IPS-11a (cell line): ENCODE results near the gene TP53RK.

Experiments used
- H3K4me3 ChIP-seq: one replicate; pipeline ENCODE4 v1.5.1; 2013; ENCODE audit warnings: low read depth, low read length, control low read depth

TP53RK gene

GRCh38 chr20:46666306-46666705, 22.9 kb downstream of the TP53RK start:
- H3K4me3 ChIP-seq = no peak overlapping the region

- H3K4me3 ChIP-seq = no peak overlapping the region
These were observed 23.6 kb downstream of the TP53RK start for GRCh38 chr20:46665602-46666001.

DNA sequence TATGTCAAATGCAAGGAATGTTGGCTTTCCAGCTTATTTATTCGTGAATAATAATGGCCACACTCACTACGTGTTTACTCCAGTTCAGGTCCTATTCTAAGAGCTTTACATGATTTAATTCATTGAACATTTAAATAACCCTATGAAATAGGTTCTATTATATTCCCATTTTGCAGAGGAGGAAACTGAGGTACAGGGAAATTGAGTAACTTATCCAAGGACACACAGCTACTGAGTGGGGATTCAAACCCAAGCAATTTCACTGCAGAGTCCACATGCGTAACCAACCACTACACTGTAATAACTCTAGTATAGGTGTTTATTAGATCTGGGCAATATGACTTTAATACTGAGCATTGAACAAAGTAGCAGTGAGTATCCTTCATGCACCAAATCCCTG, 25.7 kb downstream of the TP53RK start:
- no peak overlapping the region for H3K4me3 ChIP-seq

- H3K4me3 ChIP-seq = no peak overlapping the region
These were observed 27.6 kb downstream of the TP53RK start for GRCh38 chr20:46661659-46662058.

DNA sequence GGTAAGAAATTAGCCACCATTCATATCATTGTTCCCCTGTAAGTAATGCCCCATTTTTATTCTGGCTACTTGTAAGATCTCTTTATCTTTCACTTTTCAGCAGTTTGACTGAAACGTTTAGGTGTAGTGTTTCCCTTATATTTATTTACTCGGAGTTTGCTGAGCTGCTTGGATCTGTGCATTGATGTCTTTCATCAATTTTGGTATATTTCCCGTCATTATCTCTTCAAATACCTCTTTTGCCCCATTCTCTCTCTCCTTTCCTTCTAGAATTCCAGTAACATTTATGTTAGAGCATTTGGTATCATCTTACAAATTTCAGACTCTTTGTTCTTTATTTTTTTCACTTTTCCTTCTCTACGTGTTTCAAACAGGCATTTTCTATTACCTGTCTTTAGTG, 28.8 kb downstream of the TP53RK start:
- H3K4me3 ChIP-seq = no peak overlapping the region

DNA sequence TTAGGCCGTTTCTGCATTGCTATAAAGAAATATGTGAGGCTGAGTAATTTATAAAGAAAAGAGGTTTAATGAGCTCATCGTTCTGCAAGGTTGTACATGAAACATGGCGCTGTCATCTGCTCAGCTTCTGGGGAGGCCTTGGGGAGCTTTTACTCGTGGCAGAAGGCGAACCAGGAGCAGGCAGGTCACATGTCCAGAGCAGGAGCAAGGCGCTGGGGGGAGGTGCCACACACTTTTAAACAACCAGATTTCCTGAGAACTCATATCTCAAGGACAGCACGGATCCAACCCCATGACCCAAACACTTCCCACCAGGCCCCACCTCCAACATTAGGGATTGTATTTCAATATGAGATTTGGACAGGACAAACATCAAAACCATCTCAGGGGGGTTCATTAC, 31.6 kb downstream of the TP53RK start:
- H3K4me3 ChIP-seq = no peak overlapping the region

DNA sequence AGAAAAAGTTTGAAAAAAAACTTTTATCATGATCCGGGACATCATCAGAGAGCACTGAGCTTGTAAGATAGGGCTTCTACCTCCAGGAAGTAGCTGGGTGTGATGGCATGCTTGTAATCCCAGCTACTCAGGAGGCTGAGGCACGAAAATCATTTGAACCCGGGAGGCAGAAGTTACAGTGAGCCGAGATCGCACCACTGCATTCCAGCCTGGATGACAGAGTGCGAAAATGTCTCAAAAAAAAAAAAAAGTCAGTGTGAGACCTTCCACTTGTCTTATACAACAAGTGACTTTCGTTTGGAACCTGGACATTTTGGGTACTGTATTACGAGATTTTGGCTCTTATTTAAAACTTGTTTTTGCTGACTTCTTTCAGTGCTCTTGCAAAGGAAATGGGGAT, 32.1 kb downstream of the TP53RK start:
- no peak overlapping the region for H3K4me3 ChIP-seq

DNA sequence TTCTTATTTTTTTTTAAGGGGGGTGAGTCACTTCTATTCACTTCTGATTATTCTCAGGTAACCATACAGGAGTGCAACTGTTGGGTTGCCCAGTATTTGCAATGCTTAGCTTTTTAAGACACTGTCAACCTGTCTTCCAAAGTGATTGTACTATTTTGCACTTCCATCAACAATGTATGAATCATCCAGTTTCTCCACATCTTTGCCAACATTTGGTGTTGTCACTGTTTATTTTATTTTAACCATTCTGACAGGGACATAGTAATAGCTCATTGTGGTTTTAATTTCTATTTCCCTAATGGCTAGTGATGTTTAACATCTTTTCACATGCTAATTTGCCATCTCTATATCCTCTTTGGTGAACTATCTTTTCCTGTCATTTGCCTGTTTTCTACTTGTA, 36.5 kb downstream of the TP53RK start:
- no peak overlapping the region for H3K4me3 ChIP-seq

GRCh38 chr20:46651091-46651962, 37.9 kb downstream of the TP53RK start, which contains the start of gene SLC13A3:
TSS of gene SLC13A3 (minus strand) at chr20:46651459. CDS start at chr20:46651421, 38 bp downstream.
- peak within 1 kb of the TSS; percentile 35 for H3K4me3 ChIP-seq

- no peak overlapping the region for H3K4me3 ChIP-seq
These were observed 38.6 kb downstream of the TP53RK start for GRCh38 chr20:46650575-46651090.

- H3K4me3 ChIP-seq = no peak overlapping the region
These were observed 39.2 kb downstream of the TP53RK start for GRCh38 chr20:46649965-46650542.

GRCh38 chr20:46649650-46649949, 39.6 kb downstream of the TP53RK start:
- H3K4me3 ChIP-seq = no peak overlapping the region

GRCh38 chr20:46648903-46649649, 40.2 kb downstream of the TP53RK start:
- no peak overlapping the region for H3K4me3 ChIP-seq

DNA sequence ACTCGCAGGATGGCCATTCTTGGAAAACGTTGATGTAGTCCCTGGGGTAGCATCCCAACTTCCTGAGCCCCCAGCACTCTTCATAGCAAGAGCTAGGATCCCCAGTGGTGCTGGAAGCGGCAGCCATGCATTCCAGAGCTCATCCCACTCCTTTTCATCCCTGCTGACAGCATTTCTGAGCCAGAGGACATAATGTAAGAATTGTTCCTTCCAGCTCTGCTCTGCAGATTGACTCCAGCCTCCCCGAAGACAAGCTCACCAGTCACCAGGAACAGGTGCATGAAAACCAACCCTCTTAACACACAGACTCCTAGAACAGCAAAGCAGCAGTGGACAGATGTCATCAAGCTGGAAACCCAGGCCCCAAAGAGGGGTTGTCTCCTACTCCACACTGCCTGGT, 41.8 kb downstream of the TP53RK start:
- H3K4me3 ChIP-seq = no peak overlapping the region

- H3K4me3 ChIP-seq = no peak overlapping the region
These were observed 42.4 kb downstream of the TP53RK start for GRCh38 chr20:46646659-46647380.

DNA sequence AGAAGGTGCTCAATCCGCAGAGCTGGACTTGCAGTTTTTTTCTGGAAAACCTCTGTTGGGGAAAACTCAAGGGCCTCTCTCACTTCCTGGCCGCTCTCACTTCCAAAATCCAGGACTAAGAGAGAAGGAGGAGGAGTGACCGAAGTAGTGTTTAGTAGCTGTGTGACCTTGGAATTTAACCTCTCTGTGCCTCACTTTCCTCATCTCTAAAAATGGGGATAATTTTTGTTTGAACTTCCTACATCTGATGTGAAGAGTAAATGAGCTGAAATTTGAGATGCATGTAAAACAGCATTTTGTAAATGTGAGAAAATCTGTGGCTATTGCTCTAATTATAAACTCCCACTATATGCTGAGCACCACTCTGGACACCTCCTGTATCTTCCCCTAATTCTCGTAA, 43.1 kb downstream of the TP53RK start:
- no peak overlapping the region for H3K4me3 ChIP-seq

DNA sequence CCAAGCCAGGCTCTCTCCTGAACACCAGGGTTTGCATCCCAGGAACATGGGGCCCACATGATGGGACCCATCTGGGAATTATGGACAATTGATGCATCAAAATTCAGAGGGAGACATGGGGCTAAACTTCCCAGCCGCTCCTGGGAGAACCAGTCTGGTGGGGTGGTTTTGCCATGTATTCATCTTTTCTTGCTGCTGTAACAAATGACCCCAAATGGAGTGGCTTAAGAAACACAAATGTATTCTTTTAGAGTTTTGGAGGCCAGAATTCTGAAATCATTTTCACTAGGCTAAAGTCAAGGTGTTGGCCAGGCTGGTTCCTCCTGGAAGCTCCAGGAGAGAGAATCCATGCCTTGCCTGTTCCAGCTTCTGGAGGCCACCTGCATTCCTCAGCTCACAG, 44.5 kb downstream of the TP53RK start:
- no peak overlapping the region for H3K4me3 ChIP-seq

DNA sequence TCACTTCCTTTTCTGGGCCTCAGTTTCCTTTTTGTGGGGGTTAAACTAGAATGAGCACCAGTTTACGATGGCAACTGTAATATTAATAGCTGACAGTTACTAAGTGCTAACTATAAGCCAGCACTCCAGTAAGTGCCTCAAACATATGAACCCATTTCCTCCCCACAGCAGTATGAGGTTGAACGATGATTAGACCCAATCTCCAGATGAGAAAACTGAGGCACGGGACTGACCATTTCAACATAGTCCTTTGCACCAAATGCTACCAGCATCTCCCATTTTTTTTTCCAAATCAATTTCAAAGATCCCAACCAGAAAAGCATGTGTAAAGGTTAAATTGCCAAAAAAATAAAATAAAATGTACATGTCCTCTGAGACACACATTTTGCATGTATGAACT, 45.1 kb downstream of the TP53RK start:
- no peak overlapping the region for H3K4me3 ChIP-seq

- H3K4me3 ChIP-seq = no peak overlapping the region
These were observed 46.3 kb downstream of the TP53RK start for GRCh38 chr20:46642969-46643343.

DNA sequence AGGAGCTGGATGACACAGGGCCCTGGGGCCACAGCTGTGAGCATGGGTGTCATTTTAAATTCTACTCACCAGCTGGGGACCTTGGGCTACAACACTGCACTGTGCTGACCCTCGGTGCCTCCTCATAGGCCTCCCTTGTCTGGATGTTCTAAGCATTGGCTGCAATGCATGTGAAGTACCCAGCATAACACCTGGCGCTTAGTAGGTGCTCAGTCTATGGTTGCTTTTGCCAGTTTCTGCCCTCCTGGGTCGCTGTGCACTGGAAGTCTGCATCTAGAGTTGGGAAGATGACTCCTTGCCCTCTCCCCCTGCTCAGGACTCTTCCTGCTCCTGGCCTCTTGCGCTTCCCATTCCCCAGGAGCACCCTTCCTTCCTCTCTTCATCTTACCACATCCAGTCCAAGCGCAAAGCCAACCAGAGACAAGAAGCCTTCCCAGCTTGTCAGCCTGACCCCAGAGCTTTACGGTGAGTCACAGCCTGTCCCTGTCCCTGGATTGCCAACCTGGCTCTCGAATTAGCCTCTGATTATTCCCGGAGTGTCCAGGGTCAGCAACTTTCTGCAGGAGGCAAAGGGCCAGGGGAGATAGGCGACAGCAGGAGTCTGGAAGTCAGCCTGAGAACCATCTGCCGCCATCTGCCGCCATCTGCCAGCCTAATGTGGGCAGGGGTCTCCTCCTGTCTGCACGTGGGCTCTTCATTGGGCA, 46.8 kb downstream of the TP53RK start:
- H3K4me3 ChIP-seq = no peak overlapping the region

- H3K4me3 ChIP-seq = no peak overlapping the region
These were observed 47.8 kb downstream of the TP53RK start for GRCh38 chr20:46641424-46641823.
